H1 (cell line): Measurements from ENCODE around the gene PPFIBP2. TPM values are rescaled to one million over a fixed set of nuclear protein-coding genes. Genes with fewer than 3 reads are reported as not detected.

ENCODE experiments used
- BACH1 ChIP-seq: IDR thresholded peaks from 2 replicates; pipeline ENCODE4 v1.6.1; 2012; ENCODE audit warnings: low read length, improper control_type of control experiment
- CHD2 ChIP-seq: IDR thresholded peaks from 2 replicates; pipeline ENCODE4 v1.6.1; 2012; ENCODE audit warnings: low read length, improper control_type of control experiment
- EZH2 ChIP-seq: fragments of 200-600 bp; sonication (generic); IDR thresholded peaks from 2 replicates; pipeline ENCODE4 v1.7.1; 2012; ENCODE audit warnings: low read depth, mild to moderate bottlenecking, moderate library complexity, low read length, inconsistent platforms; ENCODE audit not compliant: severe bottlenecking
- KDM5A ChIP-seq: fragments of 200-600 bp; IDR thresholded peaks from 2 replicates; pipeline ENCODE4 v1.7.1; 2012; ENCODE audit warnings: mild to moderate bottlenecking, low read length, inconsistent platforms, mixed read lengths
- SRF ChIP-seq: IDR thresholded peaks from 2 replicates; pipeline ENCODE4 v1.6.1; 2011; ENCODE audit warnings: mild to moderate bottlenecking, low read depth, low read length, moderate library complexity
- SUZ12 ChIP-seq: fragments of 200-600 bp; sonication (generic); IDR thresholded peaks from 2 replicates; pipeline ENCODE4 v1.6.1; 2012; ENCODE audit warnings: mild to moderate bottlenecking, inconsistent platforms, low read length, moderate library complexity, mixed read lengths
- TAF7 ChIP-seq: optimal IDR thresholded peaks from 2 replicates; pipeline ENCODE3; 2011; ENCODE audit warnings: low read depth, mild to moderate bottlenecking, inconsistent platforms, low read length, moderate library complexity, borderline replicate concordance
- polyA plus RNA-seq, 7 experiments: library from polyadenylated mRNA; depleted of rRNA in 3 of 7; stranded (reverse) in 5 of 7; unstranded in 2 of 7; fragments of >200 nt in 5 of 7; fragments of 200-250 nt in 2 of 7; gene quantifications; 1 replicate in 5 of 7; 2 replicates in 1 of 7; 4 replicates in 1 of 7; pipeline versions ENCODE4 v1.2.1 to v1.2.3, GENCODE V29; 2011 to 2013; ENCODE audit warnings: missing spikeins in 2 of 7, mixed read lengths in 2 of 7
- total RNA-seq: library from RNA; stranded (reverse); fragmentation: NEBNext Ultra II Directional; extraction: Animal tissue kit (Norgen Biotek cat#: 25700); gene quantifications from 2 replicates; pipeline ENCODE4 v1.2.1, GENCODE V29; 2021
- TF ChIP-seq, protein P1 (sequence below): fragments of 300-600 bp; sonication (generic); IDR thresholded peaks from 2 replicates; pipeline ENCODE4 v1.7.1; 2012; ENCODE audit warnings: low read length, moderate library complexity, mild to moderate bottlenecking, inconsistent platforms; ENCODE audit not compliant: insufficient replicate concordance
- TF ChIP-seq, protein P2 (sequence below): IDR thresholded peaks from 2 replicates; pipeline ENCODE4 v1.6.1; 2011; ENCODE audit warnings: low read depth, mild to moderate bottlenecking, low read length; ENCODE audit not compliant: insufficient read depth
- TF ChIP-seq, protein P3 (sequence below): IDR thresholded peaks from 2 replicates; pipeline ENCODE4 v1.6.1; 2012; ENCODE audit warnings: low read length, inconsistent platforms

The PPFIBP2 gene
- total and polyA plus RNA-seq, 2 of the 8 experiments (the other 6 are each of a cell fraction or from before 2014, with no cell fraction given): 5.5 to 9.8 TPM

DNA sequence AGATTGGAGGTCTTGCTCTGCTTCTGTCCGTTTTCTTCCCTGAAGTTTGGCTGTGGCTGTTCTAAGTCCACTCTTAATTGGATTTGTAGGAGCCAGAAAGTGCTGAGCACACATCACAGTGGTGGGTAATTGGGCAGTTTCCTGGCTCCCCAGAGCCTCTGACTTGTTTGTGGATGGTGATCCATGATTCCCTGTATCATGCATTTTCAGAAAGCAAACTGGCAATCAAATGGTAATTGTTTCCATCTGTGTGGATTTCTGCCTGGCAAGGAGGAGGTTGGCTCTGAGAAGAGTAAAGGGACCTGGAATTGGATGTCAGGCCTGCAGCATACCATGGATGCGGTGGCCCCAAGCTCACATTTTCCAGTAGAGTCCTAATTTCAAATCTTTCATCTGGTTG, 49.5 kb downstream of the PPFIBP2 start (continued):
- TF ChIP-seq, protein P1, sequence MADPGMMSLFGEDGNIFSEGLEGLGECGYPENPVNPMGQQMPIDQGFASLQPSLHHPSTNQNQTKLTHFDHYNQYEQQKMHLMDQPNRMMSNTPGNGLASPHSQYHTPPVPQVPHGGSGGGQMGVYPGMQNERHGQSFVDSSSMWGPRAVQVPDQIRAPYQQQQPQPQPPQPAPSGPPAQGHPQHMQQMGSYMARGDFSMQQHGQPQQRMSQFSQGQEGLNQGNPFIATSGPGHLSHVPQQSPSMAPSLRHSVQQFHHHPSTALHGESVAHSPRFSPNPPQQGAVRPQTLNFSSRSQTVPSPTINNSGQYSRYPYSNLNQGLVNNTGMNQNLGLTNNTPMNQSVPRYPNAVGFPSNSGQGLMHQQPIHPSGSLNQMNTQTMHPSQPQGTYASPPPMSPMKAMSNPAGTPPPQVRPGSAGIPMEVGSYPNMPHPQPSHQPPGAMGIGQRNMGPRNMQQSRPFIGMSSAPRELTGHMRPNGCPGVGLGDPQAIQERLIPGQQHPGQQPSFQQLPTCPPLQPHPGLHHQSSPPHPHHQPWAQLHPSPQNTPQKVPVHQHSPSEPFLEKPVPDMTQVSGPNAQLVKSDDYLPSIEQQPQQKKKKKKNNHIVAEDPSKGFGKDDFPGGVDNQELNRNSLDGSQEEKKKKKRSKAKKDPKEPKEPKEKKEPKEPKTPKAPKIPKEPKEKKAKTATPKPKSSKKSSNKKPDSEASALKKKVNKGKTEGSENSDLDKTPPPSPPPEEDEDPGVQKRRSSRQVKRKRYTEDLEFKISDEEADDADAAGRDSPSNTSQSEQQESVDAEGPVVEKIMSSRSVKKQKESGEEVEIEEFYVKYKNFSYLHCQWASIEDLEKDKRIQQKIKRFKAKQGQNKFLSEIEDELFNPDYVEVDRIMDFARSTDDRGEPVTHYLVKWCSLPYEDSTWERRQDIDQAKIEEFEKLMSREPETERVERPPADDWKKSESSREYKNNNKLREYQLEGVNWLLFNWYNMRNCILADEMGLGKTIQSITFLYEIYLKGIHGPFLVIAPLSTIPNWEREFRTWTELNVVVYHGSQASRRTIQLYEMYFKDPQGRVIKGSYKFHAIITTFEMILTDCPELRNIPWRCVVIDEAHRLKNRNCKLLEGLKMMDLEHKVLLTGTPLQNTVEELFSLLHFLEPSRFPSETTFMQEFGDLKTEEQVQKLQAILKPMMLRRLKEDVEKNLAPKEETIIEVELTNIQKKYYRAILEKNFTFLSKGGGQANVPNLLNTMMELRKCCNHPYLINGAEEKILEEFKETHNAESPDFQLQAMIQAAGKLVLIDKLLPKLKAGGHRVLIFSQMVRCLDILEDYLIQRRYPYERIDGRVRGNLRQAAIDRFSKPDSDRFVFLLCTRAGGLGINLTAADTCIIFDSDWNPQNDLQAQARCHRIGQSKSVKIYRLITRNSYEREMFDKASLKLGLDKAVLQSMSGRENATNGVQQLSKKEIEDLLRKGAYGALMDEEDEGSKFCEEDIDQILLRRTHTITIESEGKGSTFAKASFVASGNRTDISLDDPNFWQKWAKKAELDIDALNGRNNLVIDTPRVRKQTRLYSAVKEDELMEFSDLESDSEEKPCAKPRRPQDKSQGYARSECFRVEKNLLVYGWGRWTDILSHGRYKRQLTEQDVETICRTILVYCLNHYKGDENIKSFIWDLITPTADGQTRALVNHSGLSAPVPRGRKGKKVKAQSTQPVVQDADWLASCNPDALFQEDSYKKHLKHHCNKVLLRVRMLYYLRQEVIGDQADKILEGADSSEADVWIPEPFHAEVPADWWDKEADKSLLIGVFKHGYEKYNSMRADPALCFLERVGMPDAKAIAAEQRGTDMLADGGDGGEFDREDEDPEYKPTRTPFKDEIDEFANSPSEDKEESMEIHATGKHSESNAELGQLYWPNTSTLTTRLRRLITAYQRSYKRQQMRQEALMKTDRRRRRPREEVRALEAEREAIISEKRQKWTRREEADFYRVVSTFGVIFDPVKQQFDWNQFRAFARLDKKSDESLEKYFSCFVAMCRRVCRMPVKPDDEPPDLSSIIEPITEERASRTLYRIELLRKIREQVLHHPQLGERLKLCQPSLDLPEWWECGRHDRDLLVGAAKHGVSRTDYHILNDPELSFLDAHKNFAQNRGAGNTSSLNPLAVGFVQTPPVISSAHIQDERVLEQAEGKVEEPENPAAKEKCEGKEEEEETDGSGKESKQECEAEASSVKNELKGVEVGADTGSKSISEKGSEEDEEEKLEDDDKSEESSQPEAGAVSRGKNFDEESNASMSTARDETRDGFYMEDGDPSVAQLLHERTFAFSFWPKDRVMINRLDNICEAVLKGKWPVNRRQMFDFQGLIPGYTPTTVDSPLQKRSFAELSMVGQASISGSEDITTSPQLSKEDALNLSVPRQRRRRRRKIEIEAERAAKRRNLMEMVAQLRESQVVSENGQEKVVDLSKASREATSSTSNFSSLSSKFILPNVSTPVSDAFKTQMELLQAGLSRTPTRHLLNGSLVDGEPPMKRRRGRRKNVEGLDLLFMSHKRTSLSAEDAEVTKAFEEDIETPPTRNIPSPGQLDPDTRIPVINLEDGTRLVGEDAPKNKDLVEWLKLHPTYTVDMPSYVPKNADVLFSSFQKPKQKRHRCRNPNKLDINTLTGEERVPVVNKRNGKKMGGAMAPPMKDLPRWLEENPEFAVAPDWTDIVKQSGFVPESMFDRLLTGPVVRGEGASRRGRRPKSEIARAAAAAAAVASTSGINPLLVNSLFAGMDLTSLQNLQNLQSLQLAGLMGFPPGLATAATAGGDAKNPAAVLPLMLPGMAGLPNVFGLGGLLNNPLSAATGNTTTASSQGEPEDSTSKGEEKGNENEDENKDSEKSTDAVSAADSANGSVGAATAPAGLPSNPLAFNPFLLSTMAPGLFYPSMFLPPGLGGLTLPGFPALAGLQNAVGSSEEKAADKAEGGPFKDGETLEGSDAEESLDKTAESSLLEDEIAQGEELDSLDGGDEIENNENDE: no peak
- TF ChIP-seq KDM5A: no peak
- TF ChIP-seq, protein P2, sequence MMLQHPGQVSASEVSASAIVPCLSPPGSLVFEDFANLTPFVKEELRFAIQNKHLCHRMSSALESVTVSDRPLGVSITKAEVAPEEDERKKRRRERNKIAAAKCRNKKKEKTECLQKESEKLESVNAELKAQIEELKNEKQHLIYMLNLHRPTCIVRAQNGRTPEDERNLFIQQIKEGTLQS: no peak
- TF ChIP-seq SUZ12: no peak
- no peak for TF ChIP-seq TAF7
- no peak for TF ChIP-seq BACH1
- no peak for TF ChIP-seq CHD2
- no peak for TF ChIP-seq EZH2
- TF ChIP-seq, protein P3, sequence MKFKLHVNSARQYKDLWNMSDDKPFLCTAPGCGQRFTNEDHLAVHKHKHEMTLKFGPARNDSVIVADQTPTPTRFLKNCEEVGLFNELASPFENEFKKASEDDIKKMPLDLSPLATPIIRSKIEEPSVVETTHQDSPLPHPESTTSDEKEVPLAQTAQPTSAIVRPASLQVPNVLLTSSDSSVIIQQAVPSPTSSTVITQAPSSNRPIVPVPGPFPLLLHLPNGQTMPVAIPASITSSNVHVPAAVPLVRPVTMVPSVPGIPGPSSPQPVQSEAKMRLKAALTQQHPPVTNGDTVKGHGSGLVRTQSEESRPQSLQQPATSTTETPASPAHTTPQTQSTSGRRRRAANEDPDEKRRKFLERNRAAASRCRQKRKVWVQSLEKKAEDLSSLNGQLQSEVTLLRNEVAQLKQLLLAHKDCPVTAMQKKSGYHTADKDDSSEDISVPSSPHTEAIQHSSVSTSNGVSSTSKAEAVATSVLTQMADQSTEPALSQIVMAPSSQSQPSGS: no peak
- TF ChIP-seq SRF: no peak
